Glutamatergic neuron (in vitro differentiated cells): ENCODE measurements around the gene PM20D2. TPM values are rescaled to one million over a fixed set of nuclear protein-coding genes. Genes with fewer than 3 reads are reported as not detected.

ENCODE experiments used
- DNase-seq: peaks from one replicate; pipeline ENCODE4 v3.0.0; 2022
- H3K27ac Mint-ChIP-seq: one replicate; pipeline ENCODE4 v1.8.0; 2020; ENCODE audit warnings: mild to moderate bottlenecking, mixed read lengths, inconsistent platforms; ENCODE audit not compliant: unreplicated experiment
- H3K27me3 Mint-ChIP-seq: one replicate; pipeline ENCODE4 v1.8.0; 2020; ENCODE audit warnings: mild to moderate bottlenecking, moderate library complexity, mixed read lengths, inconsistent platforms; ENCODE audit not compliant: unreplicated experiment
- H3K36me3 Mint-ChIP-seq: one replicate; pipeline ENCODE4 v1.8.0; 2020; ENCODE audit warnings: mild to moderate bottlenecking, mixed read lengths, inconsistent platforms; ENCODE audit not compliant: unreplicated experiment
- H3K4me1 Mint-ChIP-seq: one replicate; pipeline ENCODE4 v1.8.0; 2020; ENCODE audit warnings: mild to moderate bottlenecking, low read depth, mixed read lengths, inconsistent platforms; ENCODE audit not compliant: unreplicated experiment
- H3K4me3 Mint-ChIP-seq: one replicate; pipeline ENCODE4 v1.8.0; 2020; ENCODE audit warnings: mild to moderate bottlenecking, mixed read lengths, inconsistent platforms; ENCODE audit not compliant: unreplicated experiment
- H3K9me3 Mint-ChIP-seq: one replicate; pipeline ENCODE4 v1.8.0; 2020; ENCODE audit warnings: mild to moderate bottlenecking, moderate library complexity, mixed read lengths, inconsistent platforms; ENCODE audit not compliant: unreplicated experiment
- total RNA-seq: library from RNA; stranded (reverse); fragmentation: NEBNext Ultra II Directional; extraction: Animal tissue kit (Norgen Biotek cat#: 25700); gene quantifications from one replicate; pipeline ENCODE4 v1.2.1, GENCODE V29; 2021; ENCODE audit not compliant: unreplicated experiment
- TF ChIP-seq, protein P1 (sequence below): fragments of 200-600 bp; sonication (generic); IDR thresholded peaks from one replicate; pipeline ENCODE4 v1.5.0; 2021; ENCODE audit not compliant: partially characterized antibody, unreplicated experiment

Gene PM20D2
- total RNA-seq, 1 donor from 2014 or later = 0.56 TPM

DNA sequence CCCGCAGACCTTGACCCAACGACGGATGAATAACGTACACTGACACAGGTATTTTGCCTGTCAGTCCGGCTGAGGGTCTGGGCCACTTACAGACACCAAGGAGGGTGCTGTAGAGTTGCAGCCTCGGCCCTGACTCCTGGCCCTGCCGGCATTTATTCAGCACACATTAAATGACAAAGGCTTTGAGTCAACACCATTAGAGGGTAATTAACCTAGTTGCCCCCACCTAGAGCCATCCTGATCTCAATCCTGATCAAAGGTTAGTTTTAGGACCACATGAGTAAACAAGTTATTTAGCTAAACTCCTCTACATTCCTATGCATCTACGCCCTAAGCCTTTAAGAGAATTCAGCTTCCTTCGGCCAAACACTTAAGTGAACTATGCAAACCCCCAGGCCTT is 11.9 kb upstream of the PM20D2 start:
- no peaks in the 10 kb centered on the region for H3K27me3 Mint-ChIP-seq
- no peak for DNase-seq
- TF ChIP-seq, protein P1, sequence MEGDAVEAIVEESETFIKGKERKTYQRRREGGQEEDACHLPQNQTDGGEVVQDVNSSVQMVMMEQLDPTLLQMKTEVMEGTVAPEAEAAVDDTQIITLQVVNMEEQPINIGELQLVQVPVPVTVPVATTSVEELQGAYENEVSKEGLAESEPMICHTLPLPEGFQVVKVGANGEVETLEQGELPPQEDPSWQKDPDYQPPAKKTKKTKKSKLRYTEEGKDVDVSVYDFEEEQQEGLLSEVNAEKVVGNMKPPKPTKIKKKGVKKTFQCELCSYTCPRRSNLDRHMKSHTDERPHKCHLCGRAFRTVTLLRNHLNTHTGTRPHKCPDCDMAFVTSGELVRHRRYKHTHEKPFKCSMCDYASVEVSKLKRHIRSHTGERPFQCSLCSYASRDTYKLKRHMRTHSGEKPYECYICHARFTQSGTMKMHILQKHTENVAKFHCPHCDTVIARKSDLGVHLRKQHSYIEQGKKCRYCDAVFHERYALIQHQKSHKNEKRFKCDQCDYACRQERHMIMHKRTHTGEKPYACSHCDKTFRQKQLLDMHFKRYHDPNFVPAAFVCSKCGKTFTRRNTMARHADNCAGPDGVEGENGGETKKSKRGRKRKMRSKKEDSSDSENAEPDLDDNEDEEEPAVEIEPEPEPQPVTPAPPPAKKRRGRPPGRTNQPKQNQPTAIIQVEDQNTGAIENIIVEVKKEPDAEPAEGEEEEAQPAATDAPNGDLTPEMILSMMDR = no peak
- H3K27ac Mint-ChIP-seq = no peak overlapping the region
- H3K36me3 Mint-ChIP-seq = peaks cover 2% of the 10 kb centered on the region
- H3K9me3 Mint-ChIP-seq = peaks cover 1% of the 10 kb centered on the region
- no peak overlapping the region for H3K4me3 Mint-ChIP-seq
- no peaks in the 10 kb centered on the region for H3K4me1 Mint-ChIP-seq

DNA sequence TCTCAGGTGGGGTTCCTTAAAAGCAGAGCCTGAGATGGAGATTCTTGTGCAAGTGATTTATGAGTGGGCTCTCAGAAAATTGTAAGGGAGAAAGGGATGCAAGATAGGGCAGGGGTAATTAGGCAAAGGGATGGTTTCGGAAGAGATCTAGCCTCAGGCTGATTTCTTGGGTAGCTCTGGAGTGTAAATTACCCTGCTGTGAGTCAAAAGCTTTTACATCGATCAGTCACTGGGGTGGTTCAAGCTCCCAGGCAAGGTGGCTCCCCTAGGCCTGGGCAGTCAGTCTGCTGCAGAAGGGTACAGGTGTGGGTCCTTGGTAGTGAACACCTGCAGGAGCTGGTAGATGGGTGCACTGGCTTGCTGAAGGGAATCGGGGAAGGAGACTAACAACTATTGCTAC is 11.1 kb upstream of the PM20D2 start:
- H3K36me3 Mint-ChIP-seq = no peaks in the 10 kb centered on the region
- H3K27me3 Mint-ChIP-seq = no peaks in the 10 kb centered on the region
- no peaks in the 10 kb centered on the region for H3K4me1 Mint-ChIP-seq
- no peak overlapping the region for H3K27ac Mint-ChIP-seq
- no peak overlapping the region for H3K4me3 Mint-ChIP-seq
- peaks cover 1% of the 10 kb centered on the region for H3K9me3 Mint-ChIP-seq
- TF ChIP-seq, protein P1 = no peak
- no peak for DNase-seq

DNA sequence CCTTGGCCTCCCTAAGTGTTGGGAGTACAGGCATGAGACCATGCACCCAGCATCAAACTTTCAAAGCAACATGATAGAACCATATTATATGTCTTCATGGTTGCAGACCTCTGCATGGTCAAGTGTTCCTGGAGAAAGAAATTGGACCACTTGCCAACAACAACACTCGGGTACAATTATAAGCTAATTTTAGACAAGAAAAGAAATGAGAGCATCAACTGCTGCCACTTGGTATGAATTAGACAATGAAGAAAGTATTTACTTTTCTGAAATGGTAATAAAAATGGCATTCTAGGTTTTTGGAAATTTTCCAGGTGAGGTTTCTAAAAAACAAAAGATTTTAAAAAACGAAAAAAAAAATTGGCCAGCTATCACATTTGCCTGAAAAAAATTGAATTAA is 7.7 kb upstream of the PM20D2 start:
- Mint-ChIP-seq H3K4me1 (no peaks in the 10 kb centered on the region), H3K9me3 (peaks cover 1% of the 10 kb centered on the region), H3K27ac (no peak overlapping the region), H3K27me3 (no peaks in the 10 kb centered on the region), H3K4me3 (no peak overlapping the region), H3K36me3 (no peaks in the 10 kb centered on the region)
- DNase-seq = no peak
- TF ChIP-seq, protein P1 = no peak

DNA sequence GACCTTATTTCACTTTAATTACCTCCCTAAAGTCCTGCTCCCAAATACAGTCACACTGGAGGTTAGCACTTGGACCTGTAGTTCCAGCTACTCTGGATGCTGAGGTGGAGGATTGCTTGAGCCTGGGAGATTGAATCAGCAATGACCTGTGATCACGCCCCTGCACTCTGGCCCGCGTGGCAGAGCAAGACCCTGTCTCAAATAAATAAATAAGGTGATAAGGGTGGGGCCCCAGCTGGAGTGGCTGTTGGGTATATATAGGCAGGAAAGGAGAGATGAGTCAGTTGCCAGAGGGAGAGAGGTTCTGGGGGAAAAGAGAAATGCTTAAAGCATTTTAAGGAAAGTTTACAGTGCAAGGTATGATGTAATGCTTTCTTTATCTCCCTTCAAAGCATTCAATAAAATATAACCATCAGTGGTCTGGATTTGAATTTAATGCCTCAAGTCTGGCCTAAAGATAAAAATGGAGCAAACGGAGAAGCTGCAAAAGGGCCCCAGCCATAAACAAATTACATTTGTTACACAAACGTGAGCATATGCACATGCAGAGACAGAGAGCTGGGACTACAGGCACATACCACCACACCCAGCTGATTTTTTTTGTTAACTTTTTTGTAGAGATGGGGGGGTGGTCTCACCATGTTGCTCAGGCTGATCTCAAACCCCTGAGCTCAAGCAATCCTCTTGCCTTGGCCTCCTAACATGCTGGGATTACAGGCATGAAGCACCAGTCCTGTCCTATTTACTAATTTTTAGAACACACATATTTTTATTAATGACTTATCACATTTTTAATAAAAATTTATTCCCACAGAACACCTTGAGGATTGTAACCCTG is 6.1 kb upstream of the PM20D2 start:
- Mint-ChIP-seq H3K27ac (no peak overlapping the region), H3K4me3 (no peak overlapping the region), H3K9me3 (no peaks in the 10 kb centered on the region), H3K36me3 (no peaks in the 10 kb centered on the region), H3K27me3 (no peaks in the 10 kb centered on the region), H3K4me1 (no peaks in the 10 kb centered on the region)
- DNase-seq = no peak
- TF ChIP-seq, protein P1 = no peak

DNA sequence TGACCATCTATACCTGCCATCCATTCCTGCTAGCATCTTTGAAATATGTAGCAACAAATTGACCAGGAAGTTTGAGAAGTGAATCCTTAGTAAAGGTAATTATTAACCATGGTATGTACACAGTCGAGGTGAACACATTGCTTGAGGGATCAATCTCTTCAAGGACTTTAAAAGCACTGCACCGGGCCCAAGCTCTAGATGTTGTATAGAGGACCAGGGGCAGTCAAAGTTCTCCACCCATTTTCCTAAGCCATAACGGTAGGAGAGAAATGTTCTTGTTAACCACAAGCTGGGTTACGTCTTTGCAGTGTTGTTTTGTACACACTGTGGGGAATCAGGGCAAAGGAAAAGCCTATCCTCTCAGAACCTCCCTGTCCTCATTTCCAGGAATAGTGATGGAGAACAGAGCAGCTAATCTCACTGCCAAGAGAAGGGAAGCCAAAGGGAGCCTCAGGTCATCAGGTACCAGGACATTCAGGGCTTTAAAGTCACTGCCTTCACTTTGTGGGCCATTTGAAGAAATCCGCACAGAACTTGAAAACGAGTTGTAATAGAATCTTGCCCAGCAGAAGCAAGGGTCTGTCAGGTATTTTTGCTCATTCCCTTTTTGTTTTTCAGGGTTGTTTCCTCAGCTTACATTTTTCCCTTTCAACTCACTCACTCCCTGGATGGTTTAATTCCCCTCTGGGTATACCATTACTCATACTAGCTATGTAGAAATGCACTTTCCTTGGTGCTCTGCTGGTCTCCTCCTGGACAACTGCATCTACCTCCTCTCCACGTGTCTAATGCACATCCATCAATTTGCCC is 5.3 kb upstream of the PM20D2 start:
- H3K27ac Mint-ChIP-seq = no peak overlapping the region
- H3K9me3 Mint-ChIP-seq = peaks cover 1% of the 10 kb centered on the region
- no peaks in the 10 kb centered on the region for H3K36me3 Mint-ChIP-seq
- H3K4me3 Mint-ChIP-seq = no peak overlapping the region
- TF ChIP-seq, protein P1 = no peak
- no peaks in the 10 kb centered on the region for H3K4me1 Mint-ChIP-seq
- DNase-seq = no peak
- H3K27me3 Mint-ChIP-seq = peaks cover 1% of the 10 kb centered on the region
